Fibroblast of the aortic adventitia (primary cell): ENCODE measurements around the gene MED13. TPM values are rescaled to one million over a fixed set of nuclear protein-coding genes. Genes with fewer than 3 reads are reported as not detected.
A peak's percentile ranks its signal among the peaks of the same experiment; 100 is the strongest.
"Not testable (repeated sequence)": the region's sequence is repeated elsewhere in the genome, so short reads cannot be mapped to it uniquely, and the experiment has no call there.

Source experiments
- DNase-seq: peaks from one replicate; pipeline ENCODE4 v3.0.0-alpha.2; 2010; ENCODE audit warnings: low read depth
- H3K4me3 ChIP-seq: 2 replicates; pipeline ENCODE4 v1.5.1; 2011; ENCODE audit warnings: low read depth, mild to moderate bottlenecking, control low read depth, low read length, moderate library complexity
- total RNA-seq: library from RNA; depleted of rRNA; stranded (reverse); fragments of >200 nt; gene quantifications from 2 replicates; pipeline ENCODE4 v1.2.3, GENCODE V29; 2012; ENCODE audit warnings: low replicate concordance
- TF ChIP-seq, protein P1 (sequence below): IDR thresholded peaks from 2 replicates; pipeline ENCODE4 v1.5.1; 2011; ENCODE audit warnings: mild to moderate bottlenecking, low read length, control low read depth, inconsistent platforms; ENCODE audit not compliant: insufficient read depth

Gene MED13
- total RNA-seq, 1 donor: 68.1 TPM

DNA sequence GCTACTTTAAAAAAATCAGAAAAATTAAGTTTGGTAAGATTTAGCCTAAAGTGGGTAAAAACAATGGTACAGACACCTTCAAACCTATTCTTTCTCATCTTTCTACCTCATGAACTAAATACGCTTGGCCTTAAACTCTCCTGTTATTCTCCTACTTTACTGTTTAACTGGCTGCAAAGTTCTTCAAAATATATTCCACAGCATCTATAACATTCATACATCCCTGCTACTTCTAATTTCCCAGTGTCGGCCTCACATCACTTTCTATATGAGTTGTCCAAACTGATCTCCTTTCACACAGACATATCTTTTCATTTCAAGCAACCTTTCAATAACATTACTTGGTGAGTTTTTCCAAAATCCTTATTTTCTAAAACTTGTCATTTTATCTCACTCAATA is 64.0 kb downstream of the MED13 start:
- no peak overlapping the region for H3K4me3 ChIP-seq
- no peak for DNase-seq
- TF ChIP-seq, protein P1, sequence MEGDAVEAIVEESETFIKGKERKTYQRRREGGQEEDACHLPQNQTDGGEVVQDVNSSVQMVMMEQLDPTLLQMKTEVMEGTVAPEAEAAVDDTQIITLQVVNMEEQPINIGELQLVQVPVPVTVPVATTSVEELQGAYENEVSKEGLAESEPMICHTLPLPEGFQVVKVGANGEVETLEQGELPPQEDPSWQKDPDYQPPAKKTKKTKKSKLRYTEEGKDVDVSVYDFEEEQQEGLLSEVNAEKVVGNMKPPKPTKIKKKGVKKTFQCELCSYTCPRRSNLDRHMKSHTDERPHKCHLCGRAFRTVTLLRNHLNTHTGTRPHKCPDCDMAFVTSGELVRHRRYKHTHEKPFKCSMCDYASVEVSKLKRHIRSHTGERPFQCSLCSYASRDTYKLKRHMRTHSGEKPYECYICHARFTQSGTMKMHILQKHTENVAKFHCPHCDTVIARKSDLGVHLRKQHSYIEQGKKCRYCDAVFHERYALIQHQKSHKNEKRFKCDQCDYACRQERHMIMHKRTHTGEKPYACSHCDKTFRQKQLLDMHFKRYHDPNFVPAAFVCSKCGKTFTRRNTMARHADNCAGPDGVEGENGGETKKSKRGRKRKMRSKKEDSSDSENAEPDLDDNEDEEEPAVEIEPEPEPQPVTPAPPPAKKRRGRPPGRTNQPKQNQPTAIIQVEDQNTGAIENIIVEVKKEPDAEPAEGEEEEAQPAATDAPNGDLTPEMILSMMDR: no peak

DNA sequence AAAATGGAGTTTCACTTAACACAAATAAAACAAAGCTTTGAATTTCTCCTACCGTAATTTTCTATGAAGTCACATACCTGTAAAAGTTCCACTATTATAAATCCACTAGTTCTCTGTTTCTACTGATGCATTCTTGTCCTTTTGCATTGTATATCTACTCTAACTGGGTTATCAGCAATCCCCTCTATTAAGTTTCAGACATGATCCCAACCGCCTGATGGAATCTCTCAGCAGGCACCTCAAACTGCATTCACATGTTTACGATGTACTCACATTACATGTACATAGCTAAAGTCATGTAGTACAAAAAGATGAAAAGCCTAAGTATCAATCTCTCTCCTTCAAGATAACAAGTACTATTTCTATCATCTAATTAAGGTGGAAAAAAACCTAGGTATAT is 64.9 kb downstream of the MED13 start:
- no peak overlapping the region for H3K4me3 ChIP-seq
- DNase-seq: no peak
- TF ChIP-seq, protein P1: no peak

DNA sequence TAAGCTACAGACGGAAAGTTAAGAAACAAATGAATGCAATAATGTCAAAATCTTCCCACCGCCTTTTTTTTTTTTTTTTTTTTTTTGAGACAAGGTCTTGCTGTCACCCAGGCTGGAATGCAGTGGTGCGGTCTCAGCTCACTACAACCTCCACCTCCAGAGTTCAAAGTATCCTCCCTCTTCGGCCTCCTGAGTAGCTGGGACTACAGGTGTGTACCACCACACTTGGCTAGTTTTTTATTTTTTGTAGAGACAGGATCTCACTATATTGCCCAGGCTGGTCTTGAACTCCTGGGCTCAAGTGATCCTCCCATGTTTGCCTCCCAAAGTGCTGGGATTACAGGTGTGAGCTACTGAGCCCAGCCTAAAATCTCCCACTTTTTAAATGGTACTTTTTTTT is 66.5 kb downstream of the MED13 start:
- H3K4me3 ChIP-seq, DNase-seq: not testable (repeated sequence)

GRCh38 chr17:61997664-61998063 is 67.4 kb downstream of the MED13 start:
- no peak overlapping the region for H3K4me3 ChIP-seq
- TF ChIP-seq, protein P1: no peak
- peak; percentile 37 for DNase-seq

DNA sequence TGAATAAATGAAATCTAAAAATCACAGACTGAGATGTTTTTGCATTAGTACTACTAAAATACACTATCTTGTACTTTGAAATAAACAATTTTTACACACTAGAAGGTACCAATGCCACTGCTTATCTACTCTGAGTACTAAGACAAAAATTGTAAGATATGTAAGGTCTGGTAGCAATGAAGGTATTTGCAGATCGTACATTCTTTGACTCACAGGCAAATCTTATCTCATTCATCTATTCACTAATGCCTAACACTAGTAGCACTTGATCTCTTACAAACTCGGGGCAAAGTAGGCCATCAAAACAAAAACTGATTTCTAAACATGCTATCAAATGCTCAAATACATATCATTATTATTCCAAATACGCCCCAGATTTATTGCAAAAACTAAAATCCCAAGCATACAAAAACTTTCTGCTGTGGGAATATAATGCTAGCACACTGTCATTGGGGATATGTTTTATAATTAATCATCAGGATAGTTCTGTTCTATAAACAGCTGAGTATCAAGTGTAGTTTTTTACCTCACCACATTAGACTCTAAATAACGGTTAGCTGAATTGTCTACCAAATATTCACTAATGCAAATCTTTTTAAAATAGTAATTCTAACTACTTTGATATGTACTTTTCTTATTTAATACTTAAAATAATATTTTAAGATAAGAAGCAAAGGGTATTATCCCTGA is 68.0 kb downstream of the MED13 start:
- peak; percentile 7 for DNase-seq
- H3K4me3 ChIP-seq: no peak overlapping the region
- TF ChIP-seq, protein P1: no peak

- DNase-seq: no peak
- H3K4me3 ChIP-seq: no peak overlapping the region
- TF ChIP-seq, protein P1: no peak
These were observed 75.6 kb downstream of the MED13 start for GRCh38 chr17:61989509-61989908.

GRCh38 chr17:61986898-61987297 is 78.2 kb downstream of the MED13 start:
- TF ChIP-seq, protein P1: no peak
- no peak for DNase-seq

More at GRCh38 chr17:61986898-61987297, 78.2 kb downstream of the MED13 start:
- no peak overlapping the region for H3K4me3 ChIP-seq
